HG03159 (cell line): ENCODE measurements around the gene CDC42BPB.

Source experiments
- ATAC-seq: cut with Tn5 transposase; IDR thresholded peaks from one replicate; pipeline ENCODE4 v1.9.1; 2021; ENCODE audit warnings: mild to moderate bottlenecking, moderate library complexity; ENCODE audit not compliant: unreplicated experiment

CDC42BPB gene

GRCh38 chr14:102969901-102970300 lies 87.4 kb downstream of the CDC42BPB start:
- no peak for ATAC-seq

- ATAC-seq: no peak
Measured at GRCh38 chr14:102969060-102969791, 88.1 kb downstream of the CDC42BPB start.

- no peak for ATAC-seq
Measured at GRCh38 chr14:102968306-102968705, 89.0 kb downstream of the CDC42BPB start.

DNA sequence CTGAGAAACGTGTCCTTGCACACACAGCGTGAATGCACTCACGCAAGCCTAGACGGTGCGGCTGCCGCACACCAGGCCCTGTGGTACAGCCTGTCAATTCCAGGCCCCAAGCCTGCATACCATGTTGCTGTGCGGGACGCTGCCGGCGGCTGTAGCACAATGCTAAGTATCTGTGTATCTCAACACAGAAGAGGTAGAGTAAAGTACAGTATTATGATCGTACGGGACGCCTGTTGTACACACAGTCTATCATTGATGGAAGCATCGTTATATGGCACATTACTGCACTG lies 89.9 kb downstream of the CDC42BPB start:
- ATAC-seq: no peak

DNA sequence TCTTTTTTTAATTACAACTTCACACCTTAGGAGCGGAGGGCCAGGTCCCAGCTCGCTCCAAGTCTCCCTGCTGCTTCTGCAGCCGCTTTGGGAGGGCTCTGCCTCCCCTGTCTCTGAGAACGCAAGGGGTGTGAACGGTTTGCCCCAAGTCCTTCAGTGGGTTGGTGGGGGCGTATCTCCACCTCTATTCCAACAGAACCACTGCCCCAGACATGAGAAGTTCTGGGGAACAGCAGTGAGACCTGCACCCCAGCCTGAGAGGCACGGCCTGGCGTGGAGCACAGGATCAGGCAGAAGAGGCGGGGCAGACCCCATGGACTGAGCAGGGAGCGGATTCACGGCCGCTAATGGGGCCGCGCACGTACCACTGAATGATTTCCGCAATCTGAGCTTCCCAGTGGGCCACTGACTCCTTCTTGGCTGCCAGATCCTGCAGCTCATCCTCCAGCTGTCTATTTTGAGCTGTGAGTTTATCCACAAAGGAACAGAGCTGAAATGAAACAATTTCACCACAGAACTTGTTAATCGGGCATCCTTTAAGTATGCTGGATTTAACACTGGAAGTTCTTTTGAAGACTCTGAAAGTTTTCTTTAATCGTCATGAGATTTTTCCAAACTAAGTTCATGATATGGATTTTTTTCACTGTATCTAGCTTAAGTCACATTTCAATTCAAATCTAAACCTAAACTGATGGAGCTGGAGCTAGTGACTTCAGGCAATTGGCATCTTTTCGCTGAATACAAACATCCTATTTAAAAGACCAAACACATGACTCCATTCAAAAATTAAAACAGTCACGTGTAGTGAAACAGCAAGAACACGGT lies 90.5 kb downstream of the CDC42BPB start:
- ATAC-seq: no peak

DNA sequence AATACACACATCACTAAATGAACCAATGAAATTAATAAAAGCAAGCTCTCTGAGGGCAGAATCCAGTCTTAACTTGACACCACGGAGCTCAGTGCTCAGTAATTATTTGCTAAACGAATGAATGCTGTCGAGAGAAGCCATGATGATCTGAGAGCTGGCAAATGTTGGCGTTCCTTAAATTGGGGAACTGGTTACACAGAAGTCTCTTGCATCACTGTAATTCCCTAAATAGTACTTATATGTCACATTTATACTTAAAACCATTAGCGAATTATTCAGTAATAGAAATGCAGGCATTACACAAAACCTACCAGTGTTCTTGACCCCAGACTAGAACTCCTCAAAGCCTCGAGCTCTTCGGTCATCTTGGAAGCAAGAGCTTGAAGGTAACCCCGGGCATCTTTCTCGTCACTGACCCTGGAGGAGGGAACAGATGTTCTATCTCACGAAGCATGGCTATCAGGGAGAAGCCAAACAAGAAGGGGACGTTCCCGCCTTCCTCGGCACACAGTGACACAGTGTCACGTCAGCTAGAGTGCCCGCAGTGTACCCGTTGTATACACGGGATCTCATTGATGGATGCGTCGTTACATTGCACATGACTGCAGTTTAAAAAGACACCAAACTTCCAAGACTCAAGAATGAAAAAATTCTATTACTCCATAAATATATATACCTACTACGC lies 91.2 kb downstream of the CDC42BPB start:
- ATAC-seq: no peak

- ATAC-seq: no peak
Measured at GRCh38 chr14:102965282-102965681, 92.1 kb downstream of the CDC42BPB start.

- ATAC-seq: no peak
Measured at GRCh38 chr14:102964152-102964730, 93.1 kb downstream of the CDC42BPB start.

DNA sequence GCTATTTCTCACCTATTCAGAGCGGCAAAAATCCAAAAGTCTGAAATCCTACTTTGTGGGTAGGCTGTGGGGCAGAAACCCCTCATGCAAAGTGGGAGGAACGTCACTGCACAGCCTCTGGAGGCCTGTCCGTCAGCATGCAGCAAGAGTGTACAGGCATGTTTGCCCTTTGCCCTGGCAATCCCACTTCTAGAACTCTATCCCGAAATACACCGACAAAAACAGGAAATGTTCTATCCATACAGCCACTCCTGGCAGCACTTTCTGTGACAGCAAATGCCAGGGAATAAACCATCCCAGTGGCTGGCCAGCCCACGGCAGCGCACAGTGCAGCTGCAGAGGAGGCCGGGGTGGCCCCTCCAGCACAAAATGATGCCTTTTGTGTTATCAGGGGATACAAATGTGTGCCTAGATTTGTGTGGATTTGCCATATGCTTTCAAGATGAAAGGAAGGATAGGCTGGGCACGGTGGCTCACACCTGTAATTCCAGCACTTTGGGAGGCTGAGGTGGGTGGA lies 95.2 kb downstream of the CDC42BPB start:
- ATAC-seq: no peak

DNA sequence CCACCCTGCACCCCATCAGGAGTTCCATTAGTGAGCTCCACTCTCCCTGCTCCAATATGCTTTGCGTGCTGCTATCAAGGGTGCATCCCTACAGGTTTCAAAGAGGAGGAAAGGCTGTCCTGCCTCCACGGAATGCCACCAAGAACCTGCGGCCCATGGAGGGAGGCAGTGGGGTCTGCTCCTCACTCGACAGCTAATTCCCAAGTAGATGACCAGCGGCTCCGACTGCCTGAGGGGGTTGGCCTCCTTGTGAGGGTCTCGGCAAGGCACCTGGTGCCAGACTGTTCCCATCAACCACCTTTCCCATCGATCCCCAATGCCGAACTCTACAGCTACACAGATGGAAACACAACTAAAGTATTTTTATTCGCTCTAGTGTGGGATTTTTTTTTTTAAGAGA lies 98.9 kb downstream of the CDC42BPB start:
- ATAC-seq: no peak

DNA sequence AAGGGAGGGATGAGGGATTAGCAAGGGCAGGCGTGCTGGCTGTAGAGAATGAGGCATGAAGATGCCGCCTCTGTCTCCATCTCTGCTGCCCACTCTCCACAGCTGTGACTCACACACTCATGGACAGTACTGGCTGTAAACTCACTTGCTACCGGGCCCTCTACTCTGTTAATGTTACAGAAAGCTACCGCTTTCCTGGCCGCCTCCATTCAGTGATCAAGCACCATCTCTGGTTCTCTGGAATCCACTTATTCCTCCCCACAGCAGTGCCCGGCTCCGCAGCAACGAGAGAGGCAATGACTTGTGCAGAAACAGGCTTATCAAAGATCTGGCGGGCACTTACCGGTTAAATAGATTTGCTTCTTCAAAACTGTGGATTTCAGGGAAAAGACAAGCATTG lies 100.1 kb downstream of the CDC42BPB start:
- ATAC-seq: no peak

GRCh38 chr14:102955636-102956408 lies 101.5 kb downstream of the CDC42BPB start:
- no peak for ATAC-seq

DNA sequence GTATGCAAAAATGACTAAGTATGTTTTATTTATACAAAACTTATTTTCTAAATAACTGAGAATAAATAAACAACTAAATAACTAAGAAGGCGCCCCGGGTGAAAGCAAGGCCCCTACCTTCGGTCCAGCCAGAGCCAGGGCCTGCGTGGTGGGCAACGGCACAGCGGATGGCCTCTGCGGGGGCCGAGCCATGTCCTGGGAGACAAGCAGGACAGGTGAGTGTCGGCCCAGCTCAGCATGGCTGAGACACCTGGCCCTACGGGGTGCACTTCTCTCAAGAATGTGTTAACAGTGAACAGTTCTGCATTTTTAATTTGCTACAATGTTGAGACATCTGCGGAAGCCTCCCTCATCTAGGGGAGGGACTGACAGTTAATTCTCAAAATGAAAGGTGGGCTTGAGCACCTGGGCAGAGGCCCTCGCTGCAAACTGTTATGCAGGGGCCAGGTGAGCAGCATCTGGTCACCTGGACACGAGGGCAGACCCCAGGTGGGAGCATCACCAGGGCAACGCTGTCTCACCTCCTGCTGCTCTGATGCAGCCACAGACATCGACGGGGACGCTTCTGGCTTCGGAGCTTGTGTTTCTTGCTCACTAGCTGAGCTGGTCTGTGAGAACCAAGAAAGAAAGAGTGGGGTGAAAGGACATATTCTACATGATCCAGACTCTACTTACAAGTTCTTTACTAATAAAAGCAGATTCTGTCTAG lies 103.1 kb downstream of the CDC42BPB start:
- ATAC-seq: no peak

DNA sequence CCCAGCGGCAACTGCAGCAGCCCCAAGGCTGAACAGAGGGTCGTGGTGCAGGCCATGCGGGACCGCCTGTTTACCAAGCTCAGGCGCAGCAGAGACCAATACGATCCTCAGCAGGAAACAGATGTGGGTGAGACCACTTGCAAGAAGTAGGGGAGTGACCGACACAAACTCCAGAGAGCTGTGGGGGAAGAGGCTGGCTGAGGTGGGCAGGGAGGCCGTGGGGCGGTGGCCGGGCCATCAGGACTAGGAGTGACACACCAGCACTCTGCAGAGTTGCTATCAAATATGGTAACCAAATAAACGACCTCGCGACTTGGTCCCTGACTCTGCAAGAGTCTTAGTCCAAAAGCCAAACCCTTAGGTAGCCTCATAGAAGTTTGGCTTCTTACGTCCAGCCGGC lies 104.2 kb downstream of the CDC42BPB start:
- ATAC-seq: no peak

DNA sequence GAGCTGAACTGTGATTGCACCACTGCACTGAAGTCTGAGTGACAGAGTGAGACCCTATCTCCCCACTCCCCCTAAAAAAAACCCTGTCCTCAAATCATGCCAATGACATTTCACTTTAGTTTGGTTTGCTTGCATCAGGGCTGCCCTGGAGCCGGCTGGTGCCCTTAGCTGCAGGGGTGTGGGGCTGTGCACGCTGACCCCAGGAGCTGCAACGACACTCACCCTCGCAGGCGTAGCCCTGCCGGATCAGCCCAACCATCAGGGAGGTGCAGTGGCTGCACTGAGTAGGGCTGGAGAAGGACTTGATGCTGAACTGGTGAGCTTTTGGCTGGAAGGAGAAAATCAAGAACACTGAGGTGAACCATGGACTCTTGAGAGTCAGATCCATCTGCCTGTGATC lies 105.1 kb downstream of the CDC42BPB start:
- no peak for ATAC-seq

DNA sequence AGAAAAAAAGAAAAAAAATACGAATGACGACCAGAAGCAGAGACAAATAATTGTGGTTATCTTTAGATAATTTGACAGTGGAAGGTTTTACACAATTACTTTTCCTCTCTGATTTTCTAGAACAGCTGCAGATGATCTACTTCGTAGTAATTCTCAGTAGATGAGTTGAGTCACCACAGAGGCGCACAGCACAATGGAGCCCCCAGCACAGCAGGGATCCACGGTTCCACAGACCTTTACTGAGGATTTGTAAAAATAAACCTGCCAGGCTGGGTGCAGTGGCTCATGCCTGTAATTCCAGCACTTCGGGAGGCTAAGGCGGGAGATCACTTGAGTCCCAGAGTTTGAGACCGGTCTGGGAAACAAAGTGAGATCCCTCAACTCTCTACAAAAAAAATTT lies 105.5 kb downstream of the CDC42BPB start:
- ATAC-seq: no peak

DNA sequence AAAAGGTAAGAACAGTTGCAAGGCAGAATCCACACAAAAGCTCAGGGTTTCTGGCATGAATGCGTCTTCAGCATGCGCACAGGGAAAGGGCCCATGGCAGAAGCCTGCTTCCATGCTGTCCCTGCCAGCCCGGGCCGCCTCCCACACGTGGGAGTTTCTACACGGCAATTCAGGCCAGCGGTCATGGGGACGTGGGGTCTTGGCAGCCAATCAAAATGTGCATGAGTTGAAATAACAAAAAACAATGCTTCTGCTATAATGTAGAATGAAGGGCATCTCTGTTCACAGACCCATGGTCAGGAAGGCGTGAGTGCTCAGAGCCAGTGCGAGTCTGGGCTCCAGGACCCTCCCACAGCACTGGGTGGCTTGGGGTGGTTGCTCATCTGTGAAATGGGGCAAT lies 106.3 kb downstream of the CDC42BPB start:
- no peak for ATAC-seq

DNA sequence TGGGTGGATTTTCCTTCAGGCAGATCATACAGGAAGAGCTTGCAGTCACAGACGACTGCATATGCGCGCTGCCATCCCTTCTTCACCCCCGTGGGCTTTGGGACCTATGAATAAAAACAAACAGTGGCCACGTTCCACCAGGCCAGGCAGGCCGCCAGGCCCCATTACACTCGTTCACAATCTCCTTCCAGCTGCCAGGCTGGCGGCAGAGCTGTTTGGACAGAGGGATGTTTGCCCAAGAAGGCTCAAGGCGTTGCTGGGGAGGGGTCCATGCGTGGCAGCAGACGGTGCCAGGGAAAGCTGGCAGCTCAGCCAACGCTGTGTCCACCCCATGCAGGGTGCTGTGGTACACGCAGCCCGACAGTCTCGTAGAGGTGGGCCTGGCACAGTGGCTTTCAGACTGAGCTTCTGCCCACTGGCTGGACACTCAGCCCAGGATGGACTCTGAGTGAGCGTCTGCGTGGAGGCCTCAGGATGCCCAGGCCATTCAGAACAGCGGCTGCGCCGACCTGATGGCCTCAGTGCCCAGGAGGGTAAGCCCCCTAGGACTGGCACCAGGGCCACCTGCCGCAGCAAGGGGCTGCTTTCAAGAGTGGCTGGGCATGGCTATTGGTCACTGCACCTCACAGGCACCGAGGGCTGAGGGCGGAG lies 107.4 kb downstream of the CDC42BPB start:
- ATAC-seq: no peak

DNA sequence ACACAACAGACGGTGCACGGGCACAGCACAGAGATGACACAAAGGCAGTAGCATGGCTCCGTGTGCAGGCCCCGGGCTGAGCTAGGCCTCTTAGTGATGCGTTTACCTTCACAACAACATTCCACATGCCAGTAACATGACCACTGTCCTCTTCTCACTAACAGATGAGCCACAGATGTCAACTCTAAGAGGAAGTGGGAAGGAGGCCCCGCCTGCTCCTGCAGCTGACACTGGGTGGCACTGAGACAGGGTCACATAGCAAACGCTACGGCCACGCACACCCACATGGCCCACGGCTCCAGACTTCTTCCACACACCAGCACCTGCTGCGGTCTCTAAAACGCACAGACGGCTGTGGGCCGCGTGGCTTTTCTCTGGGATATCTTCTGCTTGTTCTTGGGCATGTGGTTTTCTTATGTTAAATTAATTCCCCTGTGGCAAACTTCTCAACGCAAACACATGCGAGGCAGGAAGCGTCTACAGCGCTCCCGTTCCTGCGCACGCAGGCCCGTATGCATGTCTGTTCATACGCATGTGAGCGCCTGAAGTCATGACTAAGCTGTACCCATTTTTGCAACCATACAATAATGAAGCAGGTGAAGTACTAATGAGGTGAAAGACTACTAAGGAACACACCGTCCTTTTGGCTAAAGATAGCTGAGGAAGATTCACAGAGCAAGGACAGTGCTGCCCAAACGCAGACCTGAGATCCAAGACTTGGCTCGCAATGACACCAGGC lies 108.1 kb downstream of the CDC42BPB start:
- peak; percentile 70 for ATAC-seq
